Epithelial cell of prostate (primary cell): ENCODE results near the gene C19orf38.
"Not testable (repeated sequence)": the region's sequence is repeated elsewhere in the genome, so short reads cannot be mapped to it uniquely, and the experiment has no call there.

ENCODE experiments used
- DNase-seq: peaks from one replicate; pipeline ENCODE4 v3.0.0-alpha.2; 2011; ENCODE audit warnings: low read depth, low spot score
- H3K27ac ChIP-seq: fragments of 450-650 bp; 2 replicates; pipeline ENCODE4 v1.5.1; 2017; ENCODE audit warnings: mild to moderate bottlenecking

The C19orf38 gene

DNA sequence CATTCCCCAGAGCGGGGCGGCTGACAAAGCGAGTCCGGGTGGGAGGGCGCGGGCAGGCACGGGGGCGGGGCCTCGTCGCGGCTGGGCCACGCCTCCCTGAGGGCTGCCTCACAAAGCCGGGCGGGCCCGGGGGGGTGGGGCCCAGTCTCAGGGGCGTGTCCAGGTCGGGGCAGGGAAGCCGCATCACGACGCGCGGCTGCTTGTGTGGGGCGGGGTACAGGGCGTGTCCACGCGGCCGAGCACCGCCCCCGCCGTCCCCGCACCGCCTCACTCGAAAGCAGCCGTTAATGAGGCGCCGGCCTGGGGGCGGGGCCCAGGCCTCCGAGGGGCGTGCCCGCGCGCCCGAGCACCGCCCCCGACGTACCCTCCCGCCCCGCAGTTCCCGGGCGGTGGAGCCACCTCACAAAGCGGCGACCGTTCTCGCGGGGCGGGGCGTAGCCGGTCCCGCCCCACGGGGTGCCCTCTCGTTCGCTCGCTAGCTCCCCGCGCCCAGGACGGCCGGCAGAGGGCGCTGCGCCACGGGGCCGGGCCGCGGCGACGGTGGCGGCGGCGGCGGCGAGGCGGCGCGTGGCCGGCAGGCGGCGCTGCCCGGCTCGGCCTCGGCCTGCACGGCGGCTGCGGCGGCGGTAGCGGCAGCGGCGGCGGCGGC lies 22.9 kb downstream of the C19orf38 start, which contains the start of gene CARM1:
Gene CARM1 (plus strand): TSS at position 599 of the 649 bp plus-strand sequence. CDS start 150 bp downstream, outside the sequence.
- peak; percentile 86 for DNase-seq
- H3K27ac ChIP-seq = peak within 1 kb of the TSS; percentile 54

DNA sequence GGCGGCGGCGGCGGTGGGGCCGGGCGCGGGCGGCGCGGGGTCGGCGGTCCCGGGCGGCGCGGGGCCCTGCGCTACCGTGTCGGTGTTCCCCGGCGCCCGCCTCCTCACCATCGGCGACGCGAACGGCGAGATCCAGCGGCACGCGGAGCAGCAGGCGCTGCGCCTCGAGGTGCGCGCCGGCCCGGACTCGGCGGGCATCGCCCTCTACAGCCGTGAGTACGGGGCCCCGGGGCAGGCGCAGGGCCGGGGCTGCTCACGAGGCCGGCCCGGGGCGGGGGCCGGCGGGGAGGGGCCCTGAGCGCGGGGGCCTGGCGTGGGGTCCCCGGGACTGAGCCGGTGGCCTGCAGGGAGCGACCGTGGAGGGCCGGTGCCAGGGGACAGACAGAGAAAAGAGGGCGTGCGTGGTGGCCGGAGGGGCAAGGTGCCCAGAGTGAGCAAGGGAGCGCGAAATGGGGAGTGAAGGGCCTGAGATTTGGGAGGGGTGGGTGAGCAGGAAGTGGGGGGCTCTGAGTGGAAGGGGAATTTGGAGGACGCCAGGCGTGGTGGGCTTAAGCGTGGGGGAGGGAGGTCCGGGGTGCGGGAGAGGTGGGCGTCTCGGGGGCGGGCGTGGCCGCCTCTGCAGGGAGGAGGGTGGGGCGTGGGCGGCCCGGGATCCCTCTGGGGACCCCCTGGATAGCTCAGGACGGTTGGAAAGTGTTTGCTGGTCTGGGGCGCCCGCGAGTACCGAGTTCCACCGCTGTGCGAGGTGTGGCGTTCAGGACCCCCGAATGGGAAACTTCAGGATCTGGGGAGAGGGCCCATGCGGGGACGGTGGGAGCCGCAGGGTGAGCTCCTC lies 23.7 kb downstream of the C19orf38 start:
- peak overlapping the region; percentile 54 for H3K27ac ChIP-seq
- DNase-seq = no peak

DNA sequence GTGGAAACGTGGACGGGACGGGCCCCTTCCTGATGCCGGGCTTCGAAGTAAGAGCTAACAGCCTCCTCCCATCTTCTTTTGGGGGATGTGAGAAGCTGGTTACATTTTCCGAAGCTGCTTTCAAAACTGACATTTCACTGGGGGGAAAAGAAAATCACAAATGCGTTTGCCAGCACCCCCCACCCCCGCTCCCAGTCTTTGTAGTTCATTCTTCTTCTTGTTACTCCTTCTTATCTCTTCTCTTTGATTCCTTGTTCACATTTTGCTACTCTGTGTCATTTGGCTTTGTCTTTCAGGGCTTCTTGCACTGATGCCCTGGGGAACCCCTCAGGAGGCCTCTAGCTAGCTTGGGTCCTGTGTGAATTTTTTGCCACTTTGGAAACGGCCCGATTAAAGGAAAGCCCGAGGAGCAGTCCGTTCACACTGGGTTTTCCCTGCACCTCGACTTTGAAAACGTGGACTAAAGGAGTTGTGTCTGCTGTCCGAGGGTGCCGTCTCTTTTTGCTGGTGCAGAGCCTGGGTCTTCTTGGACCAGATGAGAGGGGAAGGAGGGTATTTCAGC lies 24.4 kb downstream of the C19orf38 start:
- peak overlapping the region; percentile 54 for H3K27ac ChIP-seq

DNA sequence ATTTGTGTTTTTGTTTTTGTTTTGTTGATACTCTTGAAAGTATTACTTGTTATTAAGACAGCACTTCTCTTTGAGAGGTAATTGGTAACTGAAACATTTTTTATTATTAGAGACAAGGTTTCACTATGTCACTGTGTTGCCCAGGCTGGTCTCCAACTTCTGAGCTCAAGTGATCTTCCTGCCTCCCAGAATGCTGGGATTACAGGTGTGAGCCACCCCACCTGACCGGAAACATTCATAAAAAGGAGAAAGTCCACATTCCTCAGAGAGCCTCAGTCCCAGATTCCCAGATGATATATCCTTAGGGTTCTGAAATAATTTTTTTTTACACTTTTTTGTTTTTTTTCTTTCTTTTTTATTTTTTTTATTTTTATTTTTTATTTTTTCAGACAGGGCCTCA lies 25.8 kb downstream of the C19orf38 start:
- DNase-seq = no peak
- H3K27ac ChIP-seq = no peak overlapping the region

More for the DNA sequence above, 24.4 kb downstream of the C19orf38 start:
- DNase-seq = no peak

DNA sequence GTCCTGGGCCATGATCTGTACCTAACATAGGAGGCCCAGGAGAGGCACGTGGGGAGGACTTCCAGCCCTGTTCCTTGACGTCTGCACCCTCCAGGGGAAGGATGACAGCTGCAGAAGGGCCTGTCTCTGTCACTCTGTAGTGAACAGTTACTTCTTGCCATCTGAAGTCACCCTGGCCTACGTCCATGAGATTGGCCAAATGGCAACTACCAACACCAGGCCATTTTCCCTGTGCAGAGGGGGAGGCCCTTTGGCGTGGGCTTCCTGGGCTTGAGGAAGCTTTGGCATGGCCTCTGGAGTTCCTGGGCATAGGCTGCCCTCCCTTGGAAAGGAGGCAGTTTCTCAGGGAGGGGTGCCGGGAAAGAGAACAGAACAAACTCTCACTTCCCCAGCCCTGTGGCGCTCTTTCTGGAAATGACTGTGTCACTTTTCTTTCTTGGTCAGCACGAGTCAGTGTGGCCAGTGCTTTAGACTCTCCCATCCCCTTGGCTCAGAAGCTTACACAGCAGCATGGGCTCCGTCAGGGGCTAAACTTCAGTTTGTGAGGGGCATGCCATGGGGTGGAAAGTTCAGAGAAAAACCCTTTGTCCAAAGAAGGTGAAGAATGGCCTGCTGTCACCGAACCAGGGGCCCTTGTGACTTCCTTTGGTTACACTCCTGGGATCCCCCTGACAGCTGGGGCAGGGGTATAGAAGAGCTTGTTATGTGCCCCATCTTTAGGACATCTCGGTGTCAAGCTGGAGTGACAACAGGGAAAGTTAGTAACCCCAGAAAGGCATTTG lies 28.4 kb downstream of the C19orf38 start:
- no peak overlapping the region for H3K27ac ChIP-seq
- DNase-seq = no peak

DNA sequence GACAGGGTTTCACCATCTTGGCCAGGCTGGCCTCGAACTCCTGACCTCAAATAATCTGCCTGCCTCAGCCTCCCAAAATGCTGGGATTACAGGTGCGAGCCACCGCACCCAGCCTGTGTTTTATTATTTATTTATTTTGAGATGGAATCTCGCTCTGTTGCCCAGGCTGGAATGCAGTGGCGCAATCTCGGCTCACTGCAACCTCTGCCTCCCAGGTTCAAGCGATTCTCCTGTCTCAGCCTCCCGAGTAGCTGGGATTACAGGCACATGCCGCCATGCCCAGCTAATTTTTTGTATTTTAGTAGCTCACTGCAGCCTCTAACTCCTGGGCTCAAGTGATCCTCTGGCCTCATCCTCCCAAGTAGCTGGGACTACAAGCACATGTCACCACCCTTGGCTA lies 29.4 kb downstream of the C19orf38 start:
- H3K27ac ChIP-seq, DNase-seq: not testable (repeated sequence)

DNA sequence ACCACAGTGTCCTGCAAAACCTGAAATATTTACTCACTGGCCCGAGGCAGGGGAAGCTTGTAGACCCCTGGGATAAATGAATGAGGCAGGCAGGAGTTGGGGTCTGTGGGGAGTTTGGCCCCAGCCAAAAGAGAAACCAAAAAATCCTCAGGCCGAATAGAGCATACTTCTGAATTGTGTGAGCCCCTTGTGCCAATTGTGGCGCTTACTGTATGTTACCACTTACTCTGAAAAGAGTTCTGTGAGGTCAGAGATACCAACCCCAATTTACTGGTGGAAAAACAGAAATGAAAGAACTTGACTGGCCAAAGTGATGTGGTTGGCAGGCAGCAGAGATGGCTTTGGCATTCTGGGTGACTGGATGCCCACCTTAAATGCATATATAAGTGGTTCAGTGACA lies 30.0 kb downstream of the C19orf38 start:
- no peak overlapping the region for H3K27ac ChIP-seq
- DNase-seq = no peak

DNA sequence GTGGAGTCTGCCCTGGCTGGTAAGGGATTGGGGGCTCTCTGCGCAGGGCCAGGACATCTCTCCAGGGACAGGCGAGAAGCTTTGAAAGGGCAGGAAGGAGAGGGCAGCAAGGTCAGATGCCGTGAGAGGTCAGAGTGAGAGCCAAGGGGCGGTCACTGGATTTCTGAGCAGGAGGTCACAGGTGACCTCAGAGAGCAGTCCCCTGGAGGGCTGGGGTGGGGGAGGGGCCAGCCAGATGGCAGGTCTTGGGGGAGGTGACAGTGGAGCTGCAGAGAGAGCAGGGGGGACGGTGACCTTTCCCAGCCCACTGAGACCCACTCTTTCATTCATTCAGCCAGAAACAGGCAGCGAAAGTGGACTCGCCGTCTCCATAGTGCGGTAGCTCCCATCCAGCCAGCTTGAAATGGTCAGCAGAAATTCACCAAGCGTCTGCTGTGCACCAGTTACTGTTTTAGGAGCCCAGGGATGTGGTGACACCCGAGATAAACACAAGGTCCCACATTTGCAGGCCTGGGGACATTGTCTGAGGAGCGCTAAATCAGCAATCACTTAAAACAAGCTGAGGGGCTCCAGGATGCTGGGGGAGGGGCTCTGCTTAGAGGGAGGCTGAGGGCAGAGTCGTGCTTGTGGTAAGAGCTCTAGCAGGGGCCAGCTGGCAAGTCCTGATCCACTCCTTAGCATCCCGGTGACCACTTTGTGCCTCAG lies 33.3 kb downstream of the C19orf38 start:
- H3K27ac ChIP-seq = no peak overlapping the region
- no peak for DNase-seq

DNA sequence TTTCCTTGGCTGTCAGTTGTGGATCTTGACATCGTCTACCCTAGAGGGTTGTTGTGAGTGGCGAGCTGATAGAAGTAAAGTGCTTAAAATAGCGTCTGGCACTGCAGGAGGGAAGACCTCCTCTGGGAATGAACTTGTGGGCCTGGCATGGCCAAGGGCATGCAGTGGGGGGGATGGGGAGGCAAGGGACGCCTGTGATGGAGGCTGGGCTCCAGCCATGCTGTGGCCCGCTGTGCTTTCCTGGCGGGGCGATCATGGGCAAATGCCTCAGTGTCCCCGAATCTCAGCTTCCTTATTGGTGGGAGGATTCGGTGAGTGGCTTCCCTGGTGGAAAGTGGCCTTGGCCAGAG lies 33.9 kb downstream of the C19orf38 start:
- H3K27ac ChIP-seq = no peak overlapping the region
- no peak for DNase-seq

DNA sequence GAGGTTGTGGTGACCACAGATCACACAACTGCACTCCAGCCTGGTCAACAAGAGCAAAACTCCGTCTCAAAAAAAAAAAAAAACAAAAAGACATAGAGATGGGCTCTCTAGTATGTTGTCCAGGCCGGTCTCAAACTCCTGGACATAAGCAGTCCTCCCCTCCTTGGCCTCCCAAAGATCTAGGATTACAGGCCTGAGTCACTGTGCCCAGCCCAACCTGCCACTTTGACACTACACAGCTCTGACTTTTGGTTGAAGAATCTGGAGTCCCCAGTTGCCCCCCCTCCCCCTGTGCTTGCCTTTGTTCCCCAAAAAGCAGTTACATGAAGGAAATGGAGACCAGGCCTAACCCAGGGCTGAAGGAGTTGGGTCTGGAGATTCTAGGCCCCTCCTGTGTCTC lies 36.1 kb downstream of the C19orf38 start:
- DNase-seq = no peak

DNA sequence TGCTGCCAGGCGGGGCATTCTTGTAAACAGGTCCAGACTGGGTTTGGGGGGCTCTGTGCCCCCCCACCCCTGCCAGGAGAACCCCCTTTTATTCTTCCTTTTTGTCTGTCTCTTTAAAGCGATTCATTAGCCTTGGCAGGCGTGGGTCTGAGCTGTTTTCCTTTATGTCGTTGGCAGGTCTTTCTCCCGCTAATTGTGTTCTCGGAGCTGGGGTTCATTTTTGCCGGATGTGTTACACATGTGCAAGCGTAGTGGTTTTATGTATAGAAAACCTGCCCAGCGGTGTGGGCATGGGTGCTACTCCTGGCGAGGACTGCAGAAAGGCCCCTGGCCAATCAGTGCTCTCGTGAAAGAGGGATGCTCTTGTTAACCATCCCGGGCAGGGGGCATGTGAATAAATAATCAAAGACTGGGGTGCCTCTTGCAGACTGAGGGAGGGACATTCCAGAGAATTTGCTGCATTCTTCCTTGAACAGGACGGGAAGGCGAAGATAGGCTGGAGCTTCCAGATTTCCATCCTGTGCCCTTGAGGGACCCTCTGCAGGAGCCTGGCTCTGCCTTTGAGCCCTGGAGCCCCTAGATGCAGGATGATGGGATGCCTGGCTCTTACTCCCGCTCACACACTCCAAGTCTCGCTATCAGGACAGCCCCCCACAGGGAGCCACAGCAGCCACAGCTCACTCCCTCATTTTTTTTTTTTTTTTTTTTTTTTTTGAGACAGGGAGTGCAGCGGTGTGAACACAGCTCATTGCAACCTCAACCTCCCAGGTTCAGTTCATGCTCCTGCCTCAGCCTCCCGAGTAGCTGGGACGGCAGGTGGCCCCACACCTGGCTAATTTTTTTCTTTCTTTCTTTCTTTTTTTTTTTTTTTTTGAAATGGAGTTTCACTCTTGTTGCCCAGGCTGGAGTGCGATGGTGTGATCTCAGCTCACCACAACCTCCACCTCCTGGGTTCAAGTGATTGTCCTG lies 37.3 kb downstream of the C19orf38 start:
- no peak overlapping the region for H3K27ac ChIP-seq
- DNase-seq = no peak

More for the DNA sequence above, 36.1 kb downstream of the C19orf38 start:
- no peak overlapping the region for H3K27ac ChIP-seq

DNA sequence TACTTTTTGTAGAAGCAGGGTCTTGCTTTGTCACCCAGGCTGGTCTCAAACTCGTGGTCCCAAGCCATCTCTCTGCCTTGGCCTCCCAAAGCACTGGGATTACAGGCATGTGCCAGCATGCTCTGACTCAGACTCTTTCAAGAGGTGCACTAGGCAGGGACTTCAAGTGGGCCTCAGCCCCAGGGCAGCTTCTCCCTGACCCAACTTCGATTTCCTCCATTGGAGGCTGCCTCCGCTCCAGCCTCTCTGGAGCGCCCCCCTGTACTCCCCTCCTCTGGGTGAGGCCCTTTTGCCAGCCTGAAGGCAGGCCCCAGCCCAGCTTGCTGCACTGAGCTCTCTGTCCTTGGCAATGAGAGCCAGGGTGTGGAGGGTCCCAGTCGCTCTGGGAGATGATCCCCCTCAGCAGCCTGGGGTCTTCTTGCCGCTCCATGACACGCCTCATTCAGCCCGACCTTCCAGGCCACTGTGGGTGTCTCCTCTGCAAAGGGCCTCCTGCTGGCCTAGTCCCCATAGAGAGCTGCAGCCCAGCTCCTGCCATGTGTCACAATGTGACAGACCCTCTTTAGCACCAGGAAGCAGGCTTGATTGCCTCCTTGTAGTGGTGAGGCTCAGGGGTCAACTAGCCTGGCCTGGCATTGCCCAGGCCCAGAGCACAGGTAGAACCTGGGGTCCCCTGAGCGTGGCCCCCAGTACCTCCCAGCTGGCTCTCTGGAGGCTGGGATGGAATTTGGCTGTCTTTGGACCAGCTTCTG lies 39.6 kb downstream of the C19orf38 start:
- H3K27ac ChIP-seq = no peak overlapping the region
- DNase-seq = no peak

DNA sequence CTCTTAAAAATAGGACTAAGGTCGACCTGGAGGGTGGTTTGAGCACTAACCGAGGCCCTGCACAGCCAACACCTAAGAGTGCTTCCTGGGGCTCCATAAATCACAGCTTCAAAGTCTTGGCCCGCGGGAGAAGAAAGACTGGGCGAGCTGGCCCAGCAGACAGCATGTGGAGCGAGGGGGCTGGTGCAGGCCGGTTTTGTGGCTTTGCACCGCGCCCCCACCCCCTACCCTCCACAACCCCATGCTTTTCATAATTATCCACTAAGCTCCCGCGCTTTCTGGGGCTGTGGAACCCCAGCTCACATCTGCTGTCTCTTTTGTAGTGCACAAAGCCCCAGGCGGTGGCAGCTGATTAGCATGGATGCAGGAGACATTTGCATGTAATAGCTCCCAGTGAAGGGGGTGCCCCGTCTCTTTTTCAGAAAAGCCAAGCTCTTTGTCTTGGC lies 40.2 kb downstream of the C19orf38 start:
- H3K27ac ChIP-seq = no peak overlapping the region

DNA sequence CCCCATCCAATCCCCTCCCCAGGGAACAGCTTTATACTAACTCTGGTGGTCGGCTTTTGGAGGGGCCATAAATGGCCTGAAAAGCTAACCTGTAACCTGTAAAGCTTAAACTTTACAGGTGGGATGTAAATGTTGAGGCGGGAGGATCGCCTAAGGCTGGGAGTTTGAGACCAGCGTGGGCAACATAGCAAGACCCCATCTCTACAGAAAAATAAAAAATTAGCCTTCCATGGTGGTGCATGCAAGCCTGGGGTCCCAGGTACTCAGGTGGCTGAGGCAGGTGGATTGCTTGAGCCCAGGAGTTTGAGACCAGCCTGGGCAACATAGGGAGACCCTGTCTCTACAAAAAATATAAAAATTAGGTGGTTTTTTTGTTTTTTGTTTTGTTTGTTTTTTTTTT lies 41.7 kb downstream of the C19orf38 start:
- DNase-seq = no peak

More for the DNA sequence above, 40.2 kb downstream of the C19orf38 start:
- no peak for DNase-seq

DNA sequence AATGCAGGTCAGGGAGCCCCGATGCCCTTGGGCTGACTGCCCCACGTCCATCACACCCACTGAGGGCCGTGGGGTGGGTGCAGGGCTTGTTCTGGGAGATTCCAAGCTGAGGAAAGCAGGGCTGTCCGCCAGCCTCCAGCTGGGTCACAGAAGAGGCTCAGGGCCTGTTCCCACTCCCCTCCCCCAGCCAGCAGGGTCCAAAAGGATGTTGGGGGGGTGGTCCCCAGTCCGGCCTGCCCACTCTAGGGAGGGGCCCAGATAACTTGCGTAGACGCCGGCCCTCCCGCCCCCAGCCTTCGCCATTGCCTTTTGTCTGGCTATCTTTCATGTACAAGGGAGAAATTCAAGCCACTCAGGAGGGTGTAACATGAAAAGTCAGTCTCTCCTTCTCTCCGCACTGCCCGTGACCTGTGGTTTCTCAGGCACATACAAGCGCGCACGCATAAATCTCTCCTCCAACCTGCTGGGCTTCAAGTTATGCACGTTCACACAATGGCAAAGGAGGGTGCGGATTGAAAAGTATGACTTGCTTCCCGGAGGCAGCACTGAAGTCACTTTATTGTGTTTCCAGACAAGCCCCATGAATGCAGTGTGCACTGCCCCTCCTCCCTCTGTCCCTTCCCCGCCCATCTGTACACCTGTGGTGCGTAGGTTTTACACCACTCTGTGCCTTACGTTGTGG lies 43.3 kb downstream of the C19orf38 start:
- H3K27ac ChIP-seq = peak overlapping the region; percentile 82
- peak; percentile 83 for DNase-seq

More for the DNA sequence above, 41.7 kb downstream of the C19orf38 start:
- no peak overlapping the region for H3K27ac ChIP-seq

DNA sequence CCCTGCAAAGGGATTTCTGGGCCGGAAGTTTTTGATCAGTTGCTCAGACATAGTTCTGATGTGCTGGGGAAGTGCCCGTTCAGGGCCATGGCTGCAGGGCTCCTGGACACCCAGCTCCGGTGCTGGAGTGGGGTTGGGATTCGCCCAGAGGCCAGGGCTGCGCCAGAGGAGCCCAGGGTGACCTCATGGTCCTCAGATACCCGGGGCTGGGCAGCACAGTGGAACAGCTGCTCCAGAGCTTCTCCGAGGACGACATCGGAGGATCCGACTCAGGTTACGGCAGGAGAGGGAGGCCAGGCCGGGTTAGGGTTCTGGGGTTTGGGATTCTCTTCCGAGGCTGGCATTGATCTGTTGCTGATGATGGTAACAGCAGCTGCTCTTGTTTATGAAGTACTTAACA lies 44.0 kb downstream of the C19orf38 start:
- no peak for DNase-seq
- H3K27ac ChIP-seq = peak overlapping the region; percentile 82

DNA sequence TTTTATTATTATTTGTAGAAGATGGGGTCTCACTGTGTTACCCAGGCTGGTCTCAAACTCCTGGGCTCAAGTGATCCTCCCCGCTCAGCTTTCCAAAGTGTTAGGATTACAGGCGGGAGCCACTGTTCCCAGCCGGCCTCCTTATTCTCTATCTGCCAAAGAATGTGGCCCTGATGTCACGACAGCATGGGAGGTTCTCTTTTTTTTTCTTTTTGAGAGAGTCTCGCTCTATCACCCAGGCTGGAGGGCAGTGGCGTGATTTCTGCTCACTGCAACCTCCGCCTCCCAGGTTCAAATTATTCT lies 46.6 kb downstream of the C19orf38 start:
- H3K27ac ChIP-seq = no peak overlapping the region
- DNase-seq = no peak

DNA sequence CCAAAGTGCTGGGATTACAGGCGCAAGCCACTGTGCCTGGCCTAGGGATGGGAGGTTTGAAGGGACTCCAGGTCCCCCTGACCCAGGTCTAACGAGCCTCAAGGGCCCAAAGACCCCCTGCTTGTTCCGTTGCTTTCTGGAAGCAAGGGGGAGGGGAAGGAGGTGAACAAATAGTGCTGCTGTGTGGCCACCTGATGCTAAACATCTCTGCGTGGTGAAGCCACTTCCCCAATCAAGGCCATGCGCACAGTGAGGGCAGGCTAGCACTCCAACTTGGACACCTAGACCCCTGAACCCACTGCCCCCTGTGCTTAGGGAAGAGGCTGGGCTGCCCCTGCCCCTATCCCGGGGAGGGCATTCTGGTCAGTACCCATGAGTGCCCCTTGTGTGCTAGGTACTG lies 47.1 kb downstream of the C19orf38 start:
- DNase-seq = no peak
- H3K27ac ChIP-seq = no peak overlapping the region
